Chondrocyte (in vitro differentiated cells): Measurements from ENCODE around the gene GCC2. TPM values are rescaled to one million over a fixed set of nuclear protein-coding genes. Genes with fewer than 3 reads are reported as not detected.

ENCODE experiments used
- DNase-seq: peaks from one replicate; pipeline ENCODE4 v3.0.0; 2021; ENCODE audit warnings: mixed read lengths, low spot score
- H3K27ac Mint-ChIP-seq: one replicate; pipeline ENCODE4 v1.8.0; 2021; ENCODE audit warnings: mild to moderate bottlenecking, moderate library complexity, mixed read lengths; ENCODE audit not compliant: unreplicated experiment
- H3K27me3 Mint-ChIP-seq: 2 replicates; pipeline ENCODE4 v1.8.0; 2021; ENCODE audit warnings: low read depth, mixed read lengths
- H3K36me3 Mint-ChIP-seq: 2 replicates; pipeline ENCODE4 v1.8.0; 2021; ENCODE audit warnings: low read depth, mixed read lengths
- H3K4me1 Mint-ChIP-seq: 2 replicates; pipeline ENCODE4 v1.8.0; 2021; ENCODE audit warnings: low read depth, mild to moderate bottlenecking, mixed read lengths
- H3K4me3 Mint-ChIP-seq: one replicate; pipeline ENCODE4 v1.8.0; 2021; ENCODE audit warnings: mild to moderate bottlenecking, moderate library complexity, mixed read lengths; ENCODE audit not compliant: unreplicated experiment
- H3K9me3 Mint-ChIP-seq: 2 replicates; pipeline ENCODE4 v1.8.0; 2021; ENCODE audit warnings: low read depth, mixed read lengths
- total RNA-seq: library from RNA; stranded (reverse); gene quantifications from 3 replicates; pipeline ENCODE4 v1.2.1, GENCODE V29; 2021
- TF ChIP-seq, protein P1 (sequence below): fragments of 200-600 bp; sonication (generic); IDR thresholded peaks from 2 replicates; pipeline ENCODE4 v1.5.0; 2021; ENCODE audit warnings: antibody characterized with exemption, mild to moderate bottlenecking, moderate library complexity

GCC2 gene
- total RNA-seq, 1 donor from 2014 or later: 24.2 TPM

DNA sequence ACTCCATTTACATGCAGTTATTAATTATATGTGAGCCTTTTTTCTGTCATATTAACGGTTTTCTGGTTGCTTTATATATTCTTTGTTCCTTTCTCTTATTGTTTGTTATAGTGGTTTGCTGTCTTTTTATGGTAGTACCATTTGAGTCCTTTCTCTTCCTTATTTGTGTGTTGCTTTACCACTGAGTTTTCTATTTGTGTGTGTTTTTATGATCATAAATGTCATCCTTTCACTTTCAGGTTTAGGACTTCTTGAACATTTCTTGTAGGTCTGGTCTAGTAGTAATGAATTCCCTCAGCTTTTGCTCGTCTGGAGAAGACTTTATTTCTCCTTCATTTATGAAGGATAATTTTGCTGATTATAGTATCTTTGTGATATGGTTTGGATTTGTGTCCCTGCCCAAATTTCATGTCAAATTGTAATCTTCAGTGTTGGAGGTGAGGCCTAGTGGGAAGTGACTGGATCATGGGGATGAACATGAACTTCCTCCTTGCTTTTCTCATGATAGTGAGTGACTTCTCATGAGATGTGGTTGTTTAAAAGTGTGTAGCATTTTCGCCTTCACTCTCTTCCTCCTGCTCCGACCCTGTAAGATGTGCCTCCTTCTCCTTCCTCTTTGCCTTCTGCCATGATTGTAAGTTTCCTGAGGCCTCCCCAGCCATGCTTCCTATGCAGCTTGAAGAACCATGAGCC, 11.5 kb downstream of the GCC2 start:
- Mint-ChIP-seq H3K36me3 (peaks cover 56% of the 10 kb centered on the region), H3K9me3 (peaks cover 22% of the 10 kb centered on the region), H3K4me1 (peaks cover 3% of the 10 kb centered on the region), H3K27ac (no peak overlapping the region), H3K27me3 (no peaks in the 10 kb centered on the region), H3K4me3 (no peak overlapping the region)
- DNase-seq: no peak
- TF ChIP-seq, protein P1, sequence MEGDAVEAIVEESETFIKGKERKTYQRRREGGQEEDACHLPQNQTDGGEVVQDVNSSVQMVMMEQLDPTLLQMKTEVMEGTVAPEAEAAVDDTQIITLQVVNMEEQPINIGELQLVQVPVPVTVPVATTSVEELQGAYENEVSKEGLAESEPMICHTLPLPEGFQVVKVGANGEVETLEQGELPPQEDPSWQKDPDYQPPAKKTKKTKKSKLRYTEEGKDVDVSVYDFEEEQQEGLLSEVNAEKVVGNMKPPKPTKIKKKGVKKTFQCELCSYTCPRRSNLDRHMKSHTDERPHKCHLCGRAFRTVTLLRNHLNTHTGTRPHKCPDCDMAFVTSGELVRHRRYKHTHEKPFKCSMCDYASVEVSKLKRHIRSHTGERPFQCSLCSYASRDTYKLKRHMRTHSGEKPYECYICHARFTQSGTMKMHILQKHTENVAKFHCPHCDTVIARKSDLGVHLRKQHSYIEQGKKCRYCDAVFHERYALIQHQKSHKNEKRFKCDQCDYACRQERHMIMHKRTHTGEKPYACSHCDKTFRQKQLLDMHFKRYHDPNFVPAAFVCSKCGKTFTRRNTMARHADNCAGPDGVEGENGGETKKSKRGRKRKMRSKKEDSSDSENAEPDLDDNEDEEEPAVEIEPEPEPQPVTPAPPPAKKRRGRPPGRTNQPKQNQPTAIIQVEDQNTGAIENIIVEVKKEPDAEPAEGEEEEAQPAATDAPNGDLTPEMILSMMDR: no peak

DNA sequence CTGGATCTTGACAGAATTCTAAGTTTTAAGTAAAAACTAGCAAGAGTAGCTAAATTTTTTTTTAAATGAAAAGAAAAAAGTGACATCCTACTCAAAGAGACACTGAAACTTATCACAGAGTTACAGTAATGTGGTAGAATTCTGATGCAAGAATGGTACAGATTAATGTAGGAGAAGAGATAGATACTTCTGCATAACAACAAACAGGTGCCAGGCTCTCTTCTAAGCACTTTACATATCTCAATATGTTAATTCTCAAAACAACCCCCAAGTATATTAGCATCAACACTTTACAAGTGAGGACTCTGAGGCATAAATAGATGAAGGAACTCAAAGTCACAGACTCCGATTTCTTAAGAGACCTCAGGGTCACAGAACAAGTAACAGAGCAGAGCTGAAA, 28.1 kb downstream of the GCC2 start:
- TF ChIP-seq, protein P1: no peak
- H3K36me3 Mint-ChIP-seq: peaks cover 34% of the 10 kb centered on the region
- no peaks in the 10 kb centered on the region for H3K27me3 Mint-ChIP-seq
- no peak overlapping the region for H3K27ac Mint-ChIP-seq
- H3K4me1 Mint-ChIP-seq: no peaks in the 10 kb centered on the region
- H3K9me3 Mint-ChIP-seq: no peaks in the 10 kb centered on the region
- DNase-seq: no peak
- no peak overlapping the region for H3K4me3 Mint-ChIP-seq

DNA sequence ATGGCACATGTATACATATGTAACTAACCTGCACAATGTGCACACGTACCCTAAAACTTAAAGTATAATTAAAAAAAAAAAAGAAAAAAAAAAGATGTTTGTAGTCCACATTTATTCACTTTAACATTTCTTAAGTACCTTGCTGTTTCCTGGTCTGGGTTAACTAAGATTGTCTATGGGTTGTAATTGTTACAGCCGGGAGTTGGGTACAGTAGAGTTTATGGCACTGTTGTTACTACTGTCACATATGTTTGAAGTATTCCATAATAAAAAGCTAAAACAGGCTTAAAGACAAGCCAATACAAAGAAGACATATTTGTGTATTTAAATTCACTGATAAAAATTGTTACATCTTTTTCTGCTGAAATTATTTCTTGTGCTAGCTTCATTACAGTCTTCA, 36.2 kb downstream of the GCC2 start:
- no peaks in the 10 kb centered on the region for H3K27me3 Mint-ChIP-seq
- no peak overlapping the region for H3K4me3 Mint-ChIP-seq
- H3K9me3 Mint-ChIP-seq: peaks cover 3% of the 10 kb centered on the region
- peaks cover 22% of the 10 kb centered on the region for H3K36me3 Mint-ChIP-seq
- TF ChIP-seq, protein P1: no peak
- no peaks in the 10 kb centered on the region for H3K4me1 Mint-ChIP-seq
- no peak overlapping the region for H3K27ac Mint-ChIP-seq
- DNase-seq: no peak

DNA sequence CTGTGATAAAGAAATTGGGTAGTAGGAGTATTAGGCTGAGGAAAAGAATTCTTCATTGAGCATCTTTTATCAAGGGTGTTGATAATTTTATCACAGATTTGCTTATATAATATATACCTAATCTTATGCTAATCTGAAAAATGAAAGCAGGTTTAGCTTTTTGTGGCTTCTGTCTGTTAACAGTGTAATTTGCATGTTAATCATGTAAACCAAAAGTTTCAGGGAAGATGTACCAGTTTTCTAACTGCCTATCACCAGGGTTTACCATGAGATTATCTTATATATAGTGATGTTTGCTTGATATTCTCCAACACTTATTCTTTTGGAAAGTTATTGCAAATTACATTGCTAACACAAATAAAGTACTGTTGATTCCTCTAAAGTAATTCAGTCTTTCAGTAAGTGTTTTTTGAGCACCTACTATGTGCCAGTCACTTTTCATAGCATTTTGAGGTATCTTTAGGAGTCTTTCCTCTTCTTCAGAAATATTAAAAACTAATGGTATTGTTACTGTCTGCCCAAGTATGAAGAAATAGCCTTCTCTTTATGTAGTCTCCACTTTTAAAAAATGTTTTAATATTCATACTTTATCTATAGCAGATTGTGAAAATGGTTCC, 41.6 kb downstream of the GCC2 start:
- Mint-ChIP-seq H3K36me3 (peaks cover 7% of the 10 kb centered on the region), H3K4me3 (no peak overlapping the region), H3K9me3 (no peaks in the 10 kb centered on the region), H3K27me3 (no peaks in the 10 kb centered on the region), H3K27ac (no peak overlapping the region), H3K4me1 (peaks cover 26% of the 10 kb centered on the region)
- TF ChIP-seq, protein P1: no peak
- DNase-seq: no peak

DNA sequence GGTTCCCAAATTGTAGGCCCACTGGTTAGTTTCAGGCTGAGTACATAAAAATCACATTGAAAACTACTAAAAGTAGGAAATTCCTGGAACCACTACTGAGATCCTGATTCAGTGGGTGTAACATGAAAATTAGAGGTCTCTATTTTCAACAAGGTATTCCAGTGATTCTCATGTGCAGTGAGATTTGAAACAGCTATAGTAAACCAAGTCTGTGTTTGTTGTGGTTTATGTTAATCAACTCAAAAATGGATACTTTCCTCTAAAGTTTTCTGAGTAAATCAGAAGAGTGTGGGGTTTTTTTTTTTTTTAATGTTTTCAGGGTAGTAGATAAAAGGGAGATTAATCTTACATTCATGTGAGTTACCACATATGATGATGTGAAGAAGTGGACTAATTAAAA, 42.8 kb downstream of the GCC2 start:
- TF ChIP-seq, protein P1: no peak
- Mint-ChIP-seq H3K9me3 (no peaks in the 10 kb centered on the region), H3K27me3 (no peaks in the 10 kb centered on the region), H3K4me1 (peaks cover 26% of the 10 kb centered on the region), H3K36me3 (peaks cover 7% of the 10 kb centered on the region), H3K27ac (peak overlapping the region; percentile 95), H3K4me3 (no peak overlapping the region)
- no peak for DNase-seq
